ENCODE measurements around the gene PHACTR1.

DNA sequence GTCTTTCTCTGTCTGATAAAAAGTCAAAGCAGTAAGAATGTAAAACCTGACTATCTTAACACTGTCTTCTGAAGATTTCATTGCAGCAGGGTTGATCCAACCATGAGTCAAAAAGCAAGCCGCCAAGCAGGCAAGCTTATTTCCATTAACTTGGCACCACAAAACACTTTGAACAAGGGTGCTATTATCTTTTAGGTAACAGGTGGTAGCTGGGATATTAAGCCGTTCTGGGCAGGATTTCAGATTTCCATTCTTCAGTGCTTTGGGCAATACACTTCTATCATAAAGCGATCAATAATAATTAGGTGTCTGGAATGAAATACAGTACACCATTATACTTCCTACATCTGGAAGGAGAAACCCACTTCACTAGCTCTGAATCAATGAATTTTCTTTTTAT lies 429.9 kb downstream of the PHACTR1 start:
- no peak for TF ChIP-seq POLR2A (IDR thresholded peaks at IDR 0.05)
- TF ChIP-seq, protein P1, sequence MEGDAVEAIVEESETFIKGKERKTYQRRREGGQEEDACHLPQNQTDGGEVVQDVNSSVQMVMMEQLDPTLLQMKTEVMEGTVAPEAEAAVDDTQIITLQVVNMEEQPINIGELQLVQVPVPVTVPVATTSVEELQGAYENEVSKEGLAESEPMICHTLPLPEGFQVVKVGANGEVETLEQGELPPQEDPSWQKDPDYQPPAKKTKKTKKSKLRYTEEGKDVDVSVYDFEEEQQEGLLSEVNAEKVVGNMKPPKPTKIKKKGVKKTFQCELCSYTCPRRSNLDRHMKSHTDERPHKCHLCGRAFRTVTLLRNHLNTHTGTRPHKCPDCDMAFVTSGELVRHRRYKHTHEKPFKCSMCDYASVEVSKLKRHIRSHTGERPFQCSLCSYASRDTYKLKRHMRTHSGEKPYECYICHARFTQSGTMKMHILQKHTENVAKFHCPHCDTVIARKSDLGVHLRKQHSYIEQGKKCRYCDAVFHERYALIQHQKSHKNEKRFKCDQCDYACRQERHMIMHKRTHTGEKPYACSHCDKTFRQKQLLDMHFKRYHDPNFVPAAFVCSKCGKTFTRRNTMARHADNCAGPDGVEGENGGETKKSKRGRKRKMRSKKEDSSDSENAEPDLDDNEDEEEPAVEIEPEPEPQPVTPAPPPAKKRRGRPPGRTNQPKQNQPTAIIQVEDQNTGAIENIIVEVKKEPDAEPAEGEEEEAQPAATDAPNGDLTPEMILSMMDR (IDR thresholded peaks at IDR 0.05) = no peak
